Measurements from ENCODE around the gene FKBP9.
"Not testable (repeated sequence)": the region's sequence is repeated elsewhere in the genome, so short reads cannot be mapped to it uniquely, and the experiment has no call there.

DNA sequence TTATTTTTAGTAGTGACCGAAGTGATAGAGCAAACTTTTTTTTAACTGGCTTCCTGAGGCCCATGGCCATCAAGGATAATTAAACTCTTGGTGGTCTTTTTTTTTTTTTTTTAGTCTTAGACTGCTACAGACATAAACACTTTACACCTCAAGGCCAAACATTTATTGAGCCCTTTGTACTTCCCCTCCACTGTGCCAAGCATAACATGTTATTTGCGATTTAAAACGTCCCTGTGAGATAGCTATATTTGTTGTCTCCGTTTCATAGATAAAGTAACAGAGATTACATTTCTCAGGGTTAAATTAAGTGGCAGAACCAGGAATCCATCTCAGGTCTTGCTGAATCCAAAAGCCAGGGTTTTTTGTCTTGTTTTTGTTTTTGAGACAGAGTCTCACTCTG lies 42.1 kb downstream of the FKBP9 start:
- TF ChIP-seq POLR2A, CTCF (IDR thresholded peaks at IDR 0.05): not testable (repeated sequence)

Data from lower leg skin (tissue), 3 donors.